ENCODE results near the gene HES1.

DNA sequence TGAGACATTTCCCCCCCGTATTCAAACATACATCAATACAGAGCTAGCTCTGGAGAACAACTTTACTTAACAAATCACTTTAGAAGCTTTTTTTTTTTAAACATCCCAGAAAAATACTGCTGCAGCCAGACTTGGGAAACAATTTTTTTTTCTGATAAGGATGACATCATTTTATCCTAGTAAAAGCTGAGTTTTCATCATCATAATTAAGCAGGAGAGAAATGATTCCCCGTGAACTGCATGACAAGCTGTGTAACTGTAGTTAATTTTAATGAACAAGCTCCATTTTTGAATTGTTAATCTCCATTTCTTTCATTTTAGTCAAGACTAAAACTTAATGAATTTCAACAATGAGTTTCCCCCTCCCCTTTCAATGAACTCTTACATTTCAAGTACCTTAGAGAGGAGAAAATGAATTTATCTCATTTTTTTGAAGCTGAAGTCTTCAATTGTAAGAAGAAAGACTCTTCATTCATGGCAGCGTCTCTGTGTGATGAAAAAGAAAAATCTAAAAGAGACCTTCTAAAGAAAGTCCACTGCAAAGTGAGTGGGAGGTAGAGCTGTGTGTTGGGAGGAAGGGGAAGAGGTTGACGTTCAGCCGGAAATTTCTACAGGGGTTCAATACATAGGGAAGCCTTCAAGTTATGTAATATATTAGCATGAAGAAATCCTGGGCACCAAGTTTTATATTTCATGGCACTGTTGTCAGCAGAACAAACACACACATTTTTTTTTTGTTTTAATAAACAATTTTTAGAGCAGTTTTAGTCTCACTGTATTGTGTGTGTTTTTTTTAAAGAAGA lies 31.7 kb downstream of the HES1 start:
- TF ChIP-seq, protein P1, sequence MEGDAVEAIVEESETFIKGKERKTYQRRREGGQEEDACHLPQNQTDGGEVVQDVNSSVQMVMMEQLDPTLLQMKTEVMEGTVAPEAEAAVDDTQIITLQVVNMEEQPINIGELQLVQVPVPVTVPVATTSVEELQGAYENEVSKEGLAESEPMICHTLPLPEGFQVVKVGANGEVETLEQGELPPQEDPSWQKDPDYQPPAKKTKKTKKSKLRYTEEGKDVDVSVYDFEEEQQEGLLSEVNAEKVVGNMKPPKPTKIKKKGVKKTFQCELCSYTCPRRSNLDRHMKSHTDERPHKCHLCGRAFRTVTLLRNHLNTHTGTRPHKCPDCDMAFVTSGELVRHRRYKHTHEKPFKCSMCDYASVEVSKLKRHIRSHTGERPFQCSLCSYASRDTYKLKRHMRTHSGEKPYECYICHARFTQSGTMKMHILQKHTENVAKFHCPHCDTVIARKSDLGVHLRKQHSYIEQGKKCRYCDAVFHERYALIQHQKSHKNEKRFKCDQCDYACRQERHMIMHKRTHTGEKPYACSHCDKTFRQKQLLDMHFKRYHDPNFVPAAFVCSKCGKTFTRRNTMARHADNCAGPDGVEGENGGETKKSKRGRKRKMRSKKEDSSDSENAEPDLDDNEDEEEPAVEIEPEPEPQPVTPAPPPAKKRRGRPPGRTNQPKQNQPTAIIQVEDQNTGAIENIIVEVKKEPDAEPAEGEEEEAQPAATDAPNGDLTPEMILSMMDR (IDR thresholded peaks at IDR 0.05; ENCODE audit: low read depth, low read length) = no peak
- TF ChIP-seq EZH2phosphoT487 (IDR thresholded peaks at IDR 0.05; ENCODE audit: low read depth) = no peak

All from OCI-LY3 (cell line).